ENCODE results near the gene SAMD4A.

GRCh38 chr14:54623279-54624004 lies 56.5 kb downstream of the SAMD4A start:
- TF ChIP-seq CTCF (IDR thresholded peaks at IDR 0.05; ENCODE audit: insufficient read depth, low read length, poor library complexity, severe bottlenecking), result no peak
- TF ChIP-seq EZH2phosphoT487 (conservative IDR thresholded peaks at IDR 0.05; ENCODE audit: low read length), result no peak

Measured in SU-DHL-6 (cell line).